ENCODE data around the gene ABT1. TPM values are rescaled to one million over a fixed set of nuclear protein-coding genes. Genes with fewer than 3 reads are reported as not detected.

ABT1 gene
- total and polyA plus RNA-seq, 2 donors (not counting 1 experiment from before 2014, with no cell fraction given): 8.3 to 13.4 TPM

GRCh38 chr6:26577720-26578072 lies 19.1 kb upstream of the ABT1 start:
- TF ChIP-seq EZH2 (IDR thresholded peaks at IDR 0.05; ENCODE audit: low read length, missing control alignments) (no peak), CTCF (conservative IDR thresholded peaks at IDR 0.05 in 1 of 2, IDR thresholded peaks at IDR 0.05 in 1 of 2; ENCODE audit: low read depth in 1 of 2, low read length in 2 of 2) (no peak)
- no peak overlapping the region for H3K9ac ChIP-seq (ENCODE audit: insufficient read depth, low read length)
- no peak overlapping the region for H3K27ac ChIP-seq (ENCODE audit: insufficient read depth, low read length)

GRCh38 chr6:26578279-26578678 lies 18.5 kb upstream of the ABT1 start:
- Histone ChIP-seq H3K4me1 (ENCODE audit: control insufficient read depth, extremely low read depth, insufficient read depth, low read length) (no peaks in the 10 kb centered on the region), H2AFZ (ENCODE audit: low read length) (no peak overlapping the region), H3K36me3 (ENCODE audit: control insufficient read depth, insufficient read depth, low read length) (no peaks in the 10 kb centered on the region), H4K20me1 (ENCODE audit: control insufficient read depth, extremely low read depth, insufficient read depth, low read length) (no peaks in the 10 kb centered on the region), H3K79me2 (ENCODE audit: control insufficient read depth, insufficient read depth, low read length) (no peaks in the 10 kb centered on the region), H3K27me3 (ENCODE audit: control insufficient read depth, insufficient read depth, low read length) (no peaks in the 10 kb centered on the region), H3K9ac (ENCODE audit: insufficient read depth, low read length) (no peak overlapping the region), H3K4me2 (ENCODE audit: extremely low read depth, insufficient read depth, low read length) (no peak overlapping the region), H3K27ac (ENCODE audit: insufficient read depth, low read length) (no peak overlapping the region), H3K9me3 (ENCODE audit: control insufficient read depth, insufficient read depth, low read depth, low read length) (no peaks in the 10 kb centered on the region), H3K4me3 (replicated peaks in 1 of 4; ENCODE audit: control extremely low read depth in 1 of 4, insufficient read depth in 1 of 4, low read depth in 3 of 4, low read length in 4 of 4) (no peak overlapping the region)
- TF ChIP-seq CTCF (conservative IDR thresholded peaks at IDR 0.05 in 1 of 2, IDR thresholded peaks at IDR 0.05 in 1 of 2; ENCODE audit: low read depth in 1 of 2, low read length in 2 of 2): no peak
- TF ChIP-seq EZH2 (IDR thresholded peaks at IDR 0.05; ENCODE audit: low read length, missing control alignments): no peak
- DNase-seq (ENCODE audit: low read depth in 2 of 2): no peak

More at GRCh38 chr6:26577720-26578072, 19.1 kb upstream of the ABT1 start:
- H3K79me2 ChIP-seq (ENCODE audit: control insufficient read depth, insufficient read depth, low read length): no peaks in the 10 kb centered on the region
- peak overlapping the region; percentile 68 for H2AFZ ChIP-seq (ENCODE audit: low read length)
- peak overlapping the region; percentile 94 for H3K4me2 ChIP-seq (ENCODE audit: extremely low read depth, insufficient read depth, low read length)
- no peaks in the 10 kb centered on the region for H3K36me3 ChIP-seq (ENCODE audit: control insufficient read depth, insufficient read depth, low read length)
- H3K4me1 ChIP-seq (ENCODE audit: control insufficient read depth, extremely low read depth, insufficient read depth, low read length): no peaks in the 10 kb centered on the region
- H3K4me3 ChIP-seq (replicated peaks in 1 of 4; ENCODE audit: control extremely low read depth in 1 of 4, insufficient read depth in 1 of 4, low read depth in 3 of 4, low read length in 4 of 4): peak overlapping the region; percentile 58 to 80 (median 62)
- no peaks in the 10 kb centered on the region for H3K9me3 ChIP-seq (ENCODE audit: control insufficient read depth, insufficient read depth, low read depth, low read length)
- H3K27me3 ChIP-seq (ENCODE audit: control insufficient read depth, insufficient read depth, low read length): no peaks in the 10 kb centered on the region
- H4K20me1 ChIP-seq (ENCODE audit: control insufficient read depth, extremely low read depth, insufficient read depth, low read length): no peaks in the 10 kb centered on the region
- DNase-seq (ENCODE audit: low read depth in 2 of 2): no peak

- TF ChIP-seq CTCF (conservative IDR thresholded peaks at IDR 0.05 in 1 of 2, IDR thresholded peaks at IDR 0.05 in 1 of 2; ENCODE audit: low read depth in 1 of 2, low read length in 2 of 2): no peak
- TF ChIP-seq EZH2 (IDR thresholded peaks at IDR 0.05; ENCODE audit: low read length, missing control alignments): no peak
- no peak overlapping the region for H3K27ac ChIP-seq (ENCODE audit: insufficient read depth, low read length)
- H3K9me3 ChIP-seq (ENCODE audit: control insufficient read depth, insufficient read depth, low read depth, low read length): no peaks in the 10 kb centered on the region
- H3K36me3 ChIP-seq (ENCODE audit: control insufficient read depth, insufficient read depth, low read length): no peaks in the 10 kb centered on the region
- DNase-seq (ENCODE audit: low read depth in 2 of 2): no peak
- no peaks in the 10 kb centered on the region for H3K27me3 ChIP-seq (ENCODE audit: control insufficient read depth, insufficient read depth, low read length)
- H3K4me3 ChIP-seq (replicated peaks in 1 of 4; ENCODE audit: control extremely low read depth in 1 of 4, insufficient read depth in 1 of 4, low read depth in 3 of 4, low read length in 4 of 4): no peak overlapping the region
- H3K79me2 ChIP-seq (ENCODE audit: control insufficient read depth, insufficient read depth, low read length): no peaks in the 10 kb centered on the region
- H3K4me1 ChIP-seq (ENCODE audit: control insufficient read depth, extremely low read depth, insufficient read depth, low read length): no peaks in the 10 kb centered on the region
- H4K20me1 ChIP-seq (ENCODE audit: control insufficient read depth, extremely low read depth, insufficient read depth, low read length): no peaks in the 10 kb centered on the region
- H3K9ac ChIP-seq (ENCODE audit: insufficient read depth, low read length): no peak overlapping the region
- H2AFZ ChIP-seq (ENCODE audit: low read length): no peak overlapping the region
- H3K4me2 ChIP-seq (ENCODE audit: extremely low read depth, insufficient read depth, low read length): no peak overlapping the region
These were observed 18.0 kb upstream of the ABT1 start for GRCh38 chr6:26578741-26579140.

Measured in fibroblast of lung (primary cell).